ENCODE measurements around the gene TMEM259. TPM values are rescaled to one million over a fixed set of nuclear protein-coding genes. Genes with fewer than 3 reads are reported as not detected.

The TMEM259 gene
- total and polyA plus RNA-seq, 2 donors from 2014 or later, result 129 to 180 TPM

DNA sequence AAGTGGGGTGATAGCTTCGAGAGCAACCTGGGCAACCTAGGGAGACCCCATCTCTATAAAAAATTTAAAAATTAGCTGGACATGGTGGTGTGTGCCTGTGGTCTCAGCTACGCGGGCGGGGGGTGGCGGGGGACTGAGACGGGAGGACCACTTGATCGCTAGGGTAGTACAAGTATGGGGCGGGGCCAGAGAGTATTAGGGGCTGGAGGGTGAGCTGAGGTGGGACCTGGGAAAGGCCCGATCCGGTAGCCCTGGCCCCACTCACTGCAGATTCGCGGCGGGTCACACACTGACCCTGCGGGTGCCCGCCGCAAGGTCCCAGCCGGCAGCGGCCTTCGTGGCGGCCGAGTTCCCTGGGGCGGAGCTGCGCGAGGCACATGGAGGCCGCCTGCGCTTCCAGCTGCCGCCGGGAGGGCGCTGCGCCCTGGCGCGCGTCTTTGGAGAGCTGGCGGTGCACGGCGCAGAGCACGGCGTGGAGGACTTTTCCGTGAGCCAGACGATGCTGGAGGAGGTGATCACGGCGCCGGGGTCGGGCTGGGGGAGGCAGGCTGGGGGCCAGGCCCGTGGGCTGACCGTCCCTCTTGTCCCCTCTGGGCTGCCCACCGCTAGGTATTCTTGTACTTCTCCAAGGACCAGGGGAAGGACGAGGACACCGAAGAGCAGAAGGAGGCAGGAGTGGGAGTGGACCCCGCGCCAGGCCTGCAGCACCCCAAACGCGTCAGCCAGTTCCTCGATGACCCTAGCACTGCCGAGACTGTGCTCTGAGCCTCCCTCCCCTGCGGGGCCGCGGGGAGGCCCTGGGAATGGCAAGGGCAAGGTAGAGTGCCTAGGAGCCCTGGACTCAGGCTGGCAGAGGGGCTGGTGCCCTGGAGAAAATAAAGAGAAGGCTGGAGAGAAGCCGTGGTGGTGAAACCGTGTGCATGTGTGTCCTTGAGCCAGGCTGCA lies 44.0 kb upstream of the TMEM259 start:
- Histone ChIP-seq H3K9ac (ENCODE audit: low read length in 3 of 3) (no peak overlapping the region), H3K9me3 (ENCODE audit: control insufficient read depth in 2 of 3, insufficient read depth in 1 of 3, low read length in 3 of 3) (no peaks in the 10 kb centered on the region), H3K36me3 (ENCODE audit: control insufficient read depth in 2 of 3, insufficient read depth in 3 of 3, low read length in 3 of 3) (no peaks in the 10 kb centered on the region), H3K4me1 (ENCODE audit: control insufficient read depth in 2 of 3, insufficient read depth in 2 of 3, low read depth in 1 of 3, low read length in 3 of 3) (peaks cover 0 to 19% (median 4%) of the 10 kb centered on the region in 3 donors), H3K27ac (ENCODE audit: low read depth in 2 of 2, low read length in 2 of 2) (no peak overlapping the region), H3K4me3 (ENCODE audit: low read length in 3 of 3) (no peak overlapping the region), H3K27me3 (ENCODE audit: control insufficient read depth, insufficient read depth, low read length) (peaks cover 12% of the 10 kb centered on the region)
- TF ChIP-seq CTCF (IDR thresholded peaks at IDR 0.05; ENCODE audit: borderline replicate concordance, extremely low read depth, insufficient read depth), result peak; percentile 82
- intact Hi-C loops (cut with DNase I), result no loop called here
- FAIRE-seq (no peak), DNase-seq (peak in 4 of 5 donors; percentile 64 to 90 (median 80))

GRCh38 chr19:1063909-1064660 lies 43.2 kb upstream of the TMEM259 start:
- FAIRE-seq (no peak), DNase-seq (peak in 1 of 5 donors; percentile 70)
- intact Hi-C loops (cut with DNase I), result no loop called here
- peaks cover 5% of the 10 kb centered on the region for H3K27me3 ChIP-seq (ENCODE audit: control insufficient read depth, insufficient read depth, low read length)
- no peak overlapping the region for H3K27ac ChIP-seq (ENCODE audit: low read depth in 2 of 2, low read length in 2 of 2)
- H3K36me3 ChIP-seq (ENCODE audit: control insufficient read depth in 2 of 3, insufficient read depth in 3 of 3, low read length in 3 of 3), result no peaks in the 10 kb centered on the region
- TF ChIP-seq CTCF (IDR thresholded peaks at IDR 0.05; ENCODE audit: borderline replicate concordance, extremely low read depth, insufficient read depth), result no peak
- H3K4me3 ChIP-seq (ENCODE audit: low read length in 3 of 3), result no peak overlapping the region
- H3K4me1 ChIP-seq (ENCODE audit: control insufficient read depth in 2 of 3, insufficient read depth in 2 of 3, low read depth in 1 of 3, low read length in 3 of 3), result peaks cover 0 to 19% (median 4%) of the 10 kb centered on the region in 3 donors
- H3K9ac ChIP-seq (ENCODE audit: low read length in 3 of 3), result no peak overlapping the region
- H3K9me3 ChIP-seq (ENCODE audit: control insufficient read depth in 2 of 3, insufficient read depth in 1 of 3, low read length in 3 of 3), result no peaks in the 10 kb centered on the region

GRCh38 chr19:1063030-1063908 lies 42.3 kb upstream of the TMEM259 start:
- H3K27me3 ChIP-seq (ENCODE audit: control insufficient read depth, insufficient read depth, low read length), result no peaks in the 10 kb centered on the region
- DNase-seq, result peak in 1 of 5 donors; percentile 81
- H3K4me3 ChIP-seq (ENCODE audit: low read length in 3 of 3), result no peak overlapping the region
- peaks cover 0 to 5% (median 0%) of the 10 kb centered on the region in 3 donors for H3K36me3 ChIP-seq (ENCODE audit: control insufficient read depth in 2 of 3, insufficient read depth in 3 of 3, low read length in 3 of 3)
- no peak overlapping the region for H3K27ac ChIP-seq (ENCODE audit: low read depth in 2 of 2, low read length in 2 of 2)
- intact Hi-C loops (cut with DNase I), result no loop called here
- no peak overlapping the region for H3K9ac ChIP-seq (ENCODE audit: low read length in 3 of 3)
- no peak for FAIRE-seq
- peaks cover 0 to 6% (median 1%) of the 10 kb centered on the region in 3 donors for H3K9me3 ChIP-seq (ENCODE audit: control insufficient read depth in 2 of 3, insufficient read depth in 1 of 3, low read length in 3 of 3)
- peaks cover 0 to 13% (median 4%) of the 10 kb centered on the region in 3 donors for H3K4me1 ChIP-seq (ENCODE audit: control insufficient read depth in 2 of 3, insufficient read depth in 2 of 3, low read depth in 1 of 3, low read length in 3 of 3)
- no peak for TF ChIP-seq CTCF (IDR thresholded peaks at IDR 0.05; ENCODE audit: borderline replicate concordance, extremely low read depth, insufficient read depth)

Data from kidney (tissue), 14 donors.